Gastroesophageal sphincter (tissue), 3 donors: ENCODE measurements around the gene PTK7.

Source experiments
- CTCF ChIP-seq, 4 experiments: fragments of 200-600 bp in 2 of 4; fragments of 450-650 bp in 2 of 4; sonication (generic) in 1 of 4; IDR thresholded peaks; one replicate each; pipeline ENCODE4 v1.5.1; 2017 to 2019; ENCODE audit warnings: antibody characterized with exemption in 4 of 4, mild to moderate bottlenecking in 2 of 4, moderate library complexity in 2 of 4
- POLR2A ChIP-seq, 2 donors: fragments of 450-650 bp; IDR thresholded peaks; one replicate each; pipeline ENCODE4 v1.6.1; 2017; ENCODE audit warnings: antibody characterized with exemption in 2 of 2, mild to moderate bottlenecking in 2 of 2, moderate library complexity in 1 of 2
- POLR2AphosphoS5 ChIP-seq: sonication (generic); formaldehyde crosslinking; IDR thresholded peaks from one replicate; pipeline ENCODE4 v1.6.1; 2017; ENCODE audit warnings: antibody characterized with exemption

GRCh38 chr6:43062818-43063217 lies 13.3 kb upstream of the PTK7 start:
- TF ChIP-seq CTCF (IDR thresholded peaks at IDR 0.05), result no peak
- no peak for TF ChIP-seq POLR2A (IDR thresholded peaks at IDR 0.05)
- TF ChIP-seq POLR2AphosphoS5, result no peak
